GM19438 (cell line): ENCODE measurements around the gene RAD51B.

ENCODE experiments used
- ATAC-seq: cut with Tn5 transposase; IDR thresholded peaks from one replicate; pipeline ENCODE4 v1.9.1; 2021; ENCODE audit warnings: low read depth; ENCODE audit not compliant: unreplicated experiment

The RAD51B gene

GRCh38 chr14:68772761-68773381 lies 953.3 kb downstream of the RAD51B start:
- no peak for ATAC-seq

GRCh38 chr14:68774771-68775613 lies 955.4 kb downstream of the RAD51B start:
- no peak for ATAC-seq

DNA sequence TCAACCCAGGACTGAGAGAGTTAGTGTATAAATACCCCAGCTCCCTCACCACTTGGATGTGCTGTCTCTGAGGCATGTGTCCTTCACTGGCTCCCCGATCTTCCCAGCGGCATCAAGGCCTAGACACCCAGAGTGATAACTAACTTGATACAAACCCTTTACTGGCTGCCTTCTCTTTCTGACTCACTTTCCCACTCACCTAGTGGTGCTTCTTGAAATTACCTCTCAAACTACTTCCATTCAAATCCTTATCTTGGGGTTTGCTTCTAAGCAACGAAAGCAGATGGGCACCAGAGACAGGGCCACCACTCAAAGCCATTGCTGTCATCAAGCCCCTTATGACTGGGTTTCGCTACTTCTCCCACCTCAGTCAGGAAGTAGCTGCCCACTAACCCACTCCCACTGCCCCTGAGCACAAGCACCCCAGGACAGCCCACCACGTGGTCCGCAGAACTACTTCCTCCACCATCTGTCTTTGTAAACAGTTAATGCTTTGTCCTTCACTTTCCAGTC lies 956.1 kb downstream of the RAD51B start:
- ATAC-seq, result no peak

DNA sequence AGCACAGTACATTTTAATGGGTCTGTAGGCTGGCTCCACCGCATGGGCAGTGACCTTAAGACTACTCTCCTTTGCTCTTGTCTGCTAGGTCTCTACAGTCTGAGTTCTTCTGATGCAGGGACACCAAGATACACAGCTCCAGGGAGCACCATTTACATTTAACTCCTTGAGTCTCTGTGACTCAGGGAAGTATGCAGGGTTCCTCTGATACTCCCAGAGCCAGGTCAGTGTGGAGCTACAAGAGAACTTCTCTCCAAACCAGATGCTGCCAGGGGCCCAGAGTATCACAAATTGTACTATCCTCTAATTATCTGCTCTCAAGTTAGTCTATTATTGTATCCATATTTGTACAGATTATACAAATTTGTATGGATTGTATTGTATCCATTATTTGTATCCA lies 958.1 kb downstream of the RAD51B start:
- ATAC-seq, result no peak
